Activated T-cell treated with anti-CD3 and anti-CD28 coated beads, Interleukin-2, amount 50 U/mL, for 72 hours (primary cell): ENCODE results near the gene THSD4. TPM values are rescaled to one million over a fixed set of nuclear protein-coding genes. Genes with fewer than 3 reads are reported as not detected.
"Not testable (repeated sequence)": the region's sequence is repeated elsewhere in the genome, so short reads cannot be mapped to it uniquely, and the experiment has no call there.

Experiments
- ATAC-seq, 2 donors: fragments of 150-1000 bp; cut with Tn5 transposase; replicated peaks in 1 of 2; 2 replicates each; pipeline ENCODE4 v1.10.0; 2021; ENCODE audit warnings: moderate library complexity in 2 of 2, mild to moderate bottlenecking in 1 of 2
- DNase-seq, 2 donors: peaks; one replicate each; pipeline ENCODE4 v3.0.0; 2021 to 2022; ENCODE audit warnings: mixed read lengths in 1 of 2
- H3K27ac Mint-ChIP-seq: one replicate; pipeline ENCODE4 v1.8.0; 2022; ENCODE audit warnings: mild to moderate bottlenecking, moderate library complexity, mixed read lengths
- H3K27me3 Mint-ChIP-seq: one replicate; pipeline ENCODE4 v1.8.0; 2022; ENCODE audit warnings: low read depth, mixed read lengths
- H3K36me3 Mint-ChIP-seq, 2 donors: one replicate each; pipeline ENCODE4 v1.8.0; 2022; ENCODE audit warnings: mixed read lengths in 2 of 2, mild to moderate bottlenecking in 1 of 2; ENCODE audit not compliant: insufficient read depth in 2 of 2
- H3K4me1 Mint-ChIP-seq: one replicate; pipeline ENCODE4 v1.8.0; 2022; ENCODE audit warnings: low read depth, mixed read lengths
- H3K4me3 Mint-ChIP-seq, 2 donors: one replicate each; pipeline ENCODE4 v1.8.0; 2022; ENCODE audit warnings: mild to moderate bottlenecking in 2 of 2, mixed read lengths in 2 of 2, moderate library complexity in 2 of 2
- H3K9me3 Mint-ChIP-seq, 2 donors: one replicate each; pipeline ENCODE4 v1.8.0; 2022; ENCODE audit warnings: mixed read lengths in 2 of 2
- total RNA-seq, 2 donors: library from RNA; stranded (reverse); gene quantifications; one replicate each; pipeline ENCODE4 v1.2.3, GENCODE V29; 2022

The THSD4 gene
- total RNA-seq, 2 donors from 2014 or later: not detected

DNA sequence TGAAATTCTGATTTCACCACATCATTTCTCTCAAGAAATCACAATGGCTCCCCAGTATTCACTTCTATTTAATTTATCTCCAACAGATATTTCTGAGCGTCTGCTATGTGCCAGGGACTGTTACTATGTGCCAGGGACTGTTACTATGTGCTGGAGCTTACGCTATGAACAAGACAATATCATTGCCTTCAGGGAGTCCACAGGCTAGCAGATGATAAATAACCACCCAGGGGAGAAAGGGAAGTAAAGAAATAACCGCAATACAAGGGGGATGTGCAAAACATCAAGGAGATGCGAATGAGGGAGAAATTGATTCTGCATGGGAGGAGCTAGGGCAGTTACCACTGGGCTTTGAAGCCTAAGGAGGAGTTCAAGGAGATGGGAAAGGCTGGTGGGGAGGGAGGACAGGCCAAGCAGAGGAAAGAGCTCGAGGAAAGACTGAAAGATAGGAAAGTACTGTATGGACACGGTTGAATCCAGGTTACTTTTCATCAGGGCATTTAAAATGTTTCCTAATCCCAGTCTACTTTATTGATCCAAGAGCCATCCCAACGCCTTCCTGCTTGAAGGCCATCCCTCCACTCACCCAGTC lies 2.5 kb downstream of the THSD4 start:
- Mint-ChIP-seq H3K27ac (no peak overlapping the region), H3K4me1 (peaks cover 14% of the 10 kb centered on the region), H3K27me3 (peaks cover 37% of the 10 kb centered on the region), H3K9me3 (no peaks in the 10 kb centered on the region), H3K4me3 (peak overlapping the region in 1 of 2 donors; percentile 19), H3K36me3 (peaks cover 0 to 2% of the 10 kb centered on the region in 2 donors)
- DNase-seq (no peak), ATAC-seq (no peak)

DNA sequence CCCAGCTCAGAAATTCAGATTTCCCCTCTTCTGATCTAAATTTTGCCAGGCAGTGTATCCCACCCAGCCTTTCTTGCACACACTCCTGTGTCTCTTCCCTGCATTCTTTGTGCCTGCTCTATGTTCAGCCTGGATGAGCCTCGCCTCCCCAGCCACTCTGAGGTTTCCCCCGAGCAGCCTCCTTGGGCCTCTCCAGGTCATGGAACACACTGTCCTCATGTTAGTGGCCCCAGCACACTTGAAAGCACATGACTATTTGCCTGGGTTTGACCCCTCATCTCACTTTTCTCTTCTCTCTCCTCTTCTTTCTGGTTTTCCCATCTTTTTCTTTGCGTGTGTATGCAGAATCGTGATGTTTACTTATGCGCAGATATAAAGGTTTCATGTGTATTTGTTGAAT lies 3.1 kb downstream of the THSD4 start:
- Mint-ChIP-seq H3K9me3 (no peaks in the 10 kb centered on the region), H3K27ac (no peak overlapping the region), H3K4me3 (no peak overlapping the region), H3K36me3 (peaks cover 0 to 2% of the 10 kb centered on the region in 2 donors), H3K27me3 (peaks cover 42% of the 10 kb centered on the region), H3K4me1 (peaks cover 14% of the 10 kb centered on the region)
- no peak for ATAC-seq
- DNase-seq: no peak

DNA sequence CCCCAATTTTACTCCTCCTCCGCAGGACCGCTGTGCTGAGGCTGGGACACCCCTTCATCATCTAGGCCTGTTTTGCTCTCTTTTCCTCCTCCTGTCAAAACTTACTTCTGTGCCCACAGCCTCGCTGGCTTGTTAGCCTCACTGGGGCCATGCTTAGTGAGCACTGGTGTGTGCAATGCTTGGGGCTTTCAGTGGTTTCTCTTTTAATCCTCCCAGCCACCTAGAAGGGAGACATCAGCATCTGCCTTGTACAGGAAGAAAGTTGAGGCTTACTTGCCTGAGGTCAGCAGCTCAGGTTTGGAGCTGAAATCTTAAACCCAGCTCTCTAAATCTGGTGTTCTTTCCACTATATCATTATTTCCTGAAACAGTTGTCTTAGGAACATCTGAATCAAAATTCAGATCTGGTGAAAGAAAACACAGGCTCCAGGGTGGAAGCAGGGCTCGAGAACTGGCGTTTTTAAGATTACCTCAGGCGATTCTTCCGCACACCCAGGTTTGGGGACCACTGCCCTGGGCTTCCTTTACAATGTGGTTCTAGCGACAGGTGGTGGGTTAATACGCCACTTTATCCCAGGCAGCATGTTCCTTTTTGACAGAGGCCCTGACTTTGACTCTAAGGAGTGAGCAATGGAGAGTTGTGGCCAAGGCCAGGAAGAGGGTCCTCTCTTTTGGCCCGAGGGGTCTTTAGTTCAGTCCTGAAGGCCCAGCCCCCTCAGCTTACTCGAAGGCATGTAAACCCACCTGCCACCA lies 3.8 kb downstream of the THSD4 start:
- peaks cover 0 to 2% of the 10 kb centered on the region in 2 donors for H3K36me3 Mint-ChIP-seq
- ATAC-seq (no peak), DNase-seq (no peak)
- no peak overlapping the region for H3K27ac Mint-ChIP-seq
- no peaks in the 10 kb centered on the region for H3K9me3 Mint-ChIP-seq
- no peak overlapping the region for H3K4me3 Mint-ChIP-seq
- peaks cover 14% of the 10 kb centered on the region for H3K4me1 Mint-ChIP-seq
- peaks cover 42% of the 10 kb centered on the region for H3K27me3 Mint-ChIP-seq

DNA sequence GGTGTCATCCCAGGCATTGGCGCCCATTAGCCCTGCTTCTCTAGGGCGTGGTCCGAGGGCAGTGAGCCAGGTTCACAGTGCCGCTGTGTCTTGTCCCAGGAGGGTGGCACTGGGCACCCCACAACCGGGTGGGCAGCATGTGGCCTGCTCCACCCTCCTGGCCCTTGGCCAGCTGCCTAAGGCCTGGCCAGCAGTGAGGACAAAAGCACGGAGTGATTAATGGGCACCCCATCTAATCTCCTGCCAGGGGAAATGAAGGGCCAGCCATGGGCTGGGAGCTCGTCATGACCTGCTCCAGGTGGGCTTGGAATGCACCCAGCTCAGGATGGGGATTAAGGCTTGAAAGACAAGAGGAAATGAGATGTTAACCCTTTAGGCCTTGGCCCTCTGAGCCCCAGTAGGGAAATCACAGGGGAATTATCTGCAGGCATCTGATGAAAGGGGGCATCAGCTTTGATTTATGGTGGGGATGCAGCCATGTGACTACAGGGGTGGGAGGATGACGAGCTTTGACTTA lies 5.2 kb downstream of the THSD4 start:
- no peaks in the 10 kb centered on the region for H3K9me3 Mint-ChIP-seq
- no peak for DNase-seq
- H3K4me1 Mint-ChIP-seq: peaks cover 5% of the 10 kb centered on the region
- peaks cover 0 to 2% of the 10 kb centered on the region in 2 donors for H3K36me3 Mint-ChIP-seq
- no peak for ATAC-seq
- H3K27ac Mint-ChIP-seq: no peak overlapping the region
- peaks cover 42% of the 10 kb centered on the region for H3K27me3 Mint-ChIP-seq
- no peak overlapping the region for H3K4me3 Mint-ChIP-seq

DNA sequence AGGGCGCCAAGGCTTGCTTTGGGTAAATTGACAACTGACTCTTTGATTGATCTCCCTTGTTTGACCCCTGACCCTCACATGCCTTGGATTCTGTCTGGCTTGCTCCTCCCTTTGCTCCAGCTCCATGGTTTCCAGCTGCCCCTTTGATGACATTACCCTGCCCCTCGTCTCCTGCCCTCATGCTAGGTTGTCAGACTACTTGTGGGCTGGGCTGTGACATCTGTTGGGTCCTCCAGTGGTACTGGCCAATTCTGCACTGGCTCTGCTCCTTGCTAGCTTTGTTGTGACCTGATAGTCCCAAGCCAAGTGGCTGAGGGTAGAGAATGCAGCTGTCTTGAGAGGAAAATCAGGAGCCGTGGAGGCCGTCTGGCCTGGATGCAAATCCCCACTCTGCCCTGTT lies 6.2 kb downstream of the THSD4 start:
- H3K4me3 Mint-ChIP-seq: no peak overlapping the region
- H3K36me3 Mint-ChIP-seq: peaks cover 0 to under 1% of the 10 kb centered on the region in 2 donors
- H3K4me1 Mint-ChIP-seq: peaks cover 2% of the 10 kb centered on the region
- no peaks in the 10 kb centered on the region for H3K9me3 Mint-ChIP-seq
- H3K27ac Mint-ChIP-seq: no peak overlapping the region
- DNase-seq (no peak), ATAC-seq (no peak)
- H3K27me3 Mint-ChIP-seq: peaks cover 37% of the 10 kb centered on the region

DNA sequence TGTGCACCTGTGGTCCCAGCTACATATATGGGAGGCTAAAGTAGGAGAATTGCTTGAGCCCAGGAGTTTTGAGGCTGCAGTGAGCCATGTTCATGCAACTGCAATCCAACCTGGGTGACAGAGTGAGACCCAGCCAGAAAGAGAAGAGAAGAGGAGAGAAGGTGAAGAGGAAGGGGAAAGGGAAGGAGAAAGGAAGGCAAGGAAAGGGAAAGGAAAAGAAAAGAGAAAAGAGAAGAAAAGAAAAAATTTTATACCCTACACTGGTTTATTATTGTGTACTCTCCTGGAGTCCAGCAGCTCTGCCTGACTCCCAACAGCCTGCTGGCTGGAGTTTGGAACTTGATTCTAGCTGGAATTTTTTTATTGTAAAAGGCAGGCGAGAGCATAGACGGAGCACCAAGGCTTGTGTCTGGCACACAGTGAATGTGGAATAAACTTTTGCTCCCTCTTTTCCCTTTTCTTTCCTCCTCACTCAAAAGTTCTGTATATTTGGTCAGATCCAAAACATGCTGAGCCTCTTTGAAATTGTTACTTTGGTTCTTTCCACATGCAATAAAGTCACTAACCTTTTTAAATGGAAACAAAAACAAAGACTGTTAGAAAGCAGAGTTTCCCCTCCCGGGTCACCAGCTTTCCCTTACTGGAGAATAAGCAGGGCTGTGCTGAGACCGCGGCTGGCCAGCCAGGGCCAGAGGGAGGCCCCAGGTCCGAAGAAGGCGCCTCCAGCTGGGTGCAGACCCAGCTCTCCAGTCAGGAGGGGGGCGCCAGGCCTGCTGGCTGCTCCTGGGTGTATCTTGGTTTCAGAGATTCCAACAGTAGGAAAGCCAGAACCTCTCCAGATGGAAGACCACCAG lies 9.9 kb downstream of the THSD4 start:
- no peak for ATAC-seq
- Mint-ChIP-seq H3K4me3 (no peak overlapping the region), H3K9me3 (no peaks in the 10 kb centered on the region)

DNA sequence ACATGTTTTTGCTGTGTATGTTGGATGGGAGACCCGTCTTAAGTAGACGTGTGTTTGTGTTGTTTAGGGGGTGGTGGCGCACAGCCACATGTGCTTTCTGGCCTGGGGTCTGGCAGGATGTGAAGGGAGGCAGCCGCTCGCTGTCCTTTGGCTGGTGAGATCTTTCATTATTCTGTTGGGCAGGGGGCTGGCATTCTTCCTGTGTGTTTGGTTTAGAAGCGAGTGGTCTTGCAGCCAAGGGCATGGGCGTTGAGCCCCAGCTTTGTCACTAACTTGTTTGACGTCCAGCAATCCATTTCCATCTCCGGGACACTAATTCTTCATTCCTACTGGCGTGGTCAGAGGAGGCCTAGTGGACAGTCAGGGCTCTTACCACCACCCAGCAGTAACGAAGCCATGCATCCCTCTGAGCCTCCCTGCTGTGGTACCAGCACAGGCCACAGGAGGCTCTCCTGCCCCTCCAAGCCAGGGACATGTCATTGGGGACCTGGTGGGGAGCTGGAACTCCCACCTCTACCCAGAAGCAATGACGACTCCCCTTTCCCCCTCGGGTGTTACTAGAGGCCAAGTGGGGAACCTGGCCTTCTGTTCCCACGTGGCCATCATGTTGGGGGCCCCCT lies 10.7 kb downstream of the THSD4 start:
- Mint-ChIP-seq H3K4me1 (no peaks in the 10 kb centered on the region), H3K4me3 (no peak overlapping the region), H3K27me3 (peaks cover 10% of the 10 kb centered on the region), H3K36me3 (no peaks in the 10 kb centered on the region), H3K9me3 (no peaks in the 10 kb centered on the region), H3K27ac (no peak overlapping the region)
- ATAC-seq (no peak), DNase-seq (no peak)

More for the DNA sequence above, 9.9 kb downstream of the THSD4 start:
- Mint-ChIP-seq H3K27me3 (peaks cover 10% of the 10 kb centered on the region), H3K36me3 (no peaks in the 10 kb centered on the region), H3K27ac (no peak overlapping the region), H3K4me1 (no peaks in the 10 kb centered on the region)
- DNase-seq: no peak

DNA sequence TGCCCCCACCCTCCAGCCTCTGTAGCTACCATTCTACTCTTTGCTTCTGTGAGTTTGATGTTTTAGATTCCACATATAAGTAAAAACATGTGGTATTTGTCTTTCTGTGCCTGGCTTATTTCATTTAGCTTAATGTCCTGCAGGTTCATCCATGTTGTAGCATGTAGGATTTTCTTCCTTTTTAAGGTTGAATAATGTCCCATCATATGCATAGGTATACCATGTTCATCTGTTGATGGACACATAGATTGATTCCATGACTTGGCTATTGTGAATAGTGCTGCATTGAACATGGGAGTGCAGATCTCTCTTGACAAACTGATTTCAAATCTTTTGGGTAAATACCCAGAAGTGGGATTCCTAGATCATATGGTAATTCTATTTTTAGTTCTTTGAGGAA lies 11.8 kb downstream of the THSD4 start:
- Mint-ChIP-seq H3K27ac (no peak overlapping the region), H3K9me3 (no peaks in the 10 kb centered on the region), H3K36me3 (no peaks in the 10 kb centered on the region), H3K27me3 (peaks cover 10% of the 10 kb centered on the region), H3K4me3 (no peak overlapping the region), H3K4me1 (no peaks in the 10 kb centered on the region)
- DNase-seq: no peak
- no peak for ATAC-seq

DNA sequence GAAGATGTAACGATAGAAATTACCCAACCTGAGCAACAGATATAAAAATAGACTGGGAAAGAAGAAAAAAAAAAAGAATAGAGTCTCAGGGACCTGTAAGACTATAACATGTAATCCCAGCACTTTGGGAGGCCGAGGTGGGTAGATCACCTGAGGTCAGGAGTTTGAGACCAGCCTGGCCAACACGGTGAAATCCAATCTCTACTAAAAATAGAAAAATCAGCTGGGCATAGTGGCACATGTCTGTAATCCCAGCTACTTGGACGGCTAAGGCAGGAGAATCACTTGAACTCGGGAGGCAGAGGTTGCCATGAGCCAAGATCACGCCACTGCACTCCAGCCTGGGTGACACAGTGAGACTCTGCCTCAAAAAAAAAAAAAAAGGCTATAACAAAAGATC lies 12.9 kb downstream of the THSD4 start:
- H3K27me3 Mint-ChIP-seq, H3K4me1 Mint-ChIP-seq, H3K4me3 Mint-ChIP-seq, ATAC-seq, DNase-seq, H3K9me3 Mint-ChIP-seq, H3K27ac Mint-ChIP-seq, H3K36me3 Mint-ChIP-seq: not testable (repeated sequence)

DNA sequence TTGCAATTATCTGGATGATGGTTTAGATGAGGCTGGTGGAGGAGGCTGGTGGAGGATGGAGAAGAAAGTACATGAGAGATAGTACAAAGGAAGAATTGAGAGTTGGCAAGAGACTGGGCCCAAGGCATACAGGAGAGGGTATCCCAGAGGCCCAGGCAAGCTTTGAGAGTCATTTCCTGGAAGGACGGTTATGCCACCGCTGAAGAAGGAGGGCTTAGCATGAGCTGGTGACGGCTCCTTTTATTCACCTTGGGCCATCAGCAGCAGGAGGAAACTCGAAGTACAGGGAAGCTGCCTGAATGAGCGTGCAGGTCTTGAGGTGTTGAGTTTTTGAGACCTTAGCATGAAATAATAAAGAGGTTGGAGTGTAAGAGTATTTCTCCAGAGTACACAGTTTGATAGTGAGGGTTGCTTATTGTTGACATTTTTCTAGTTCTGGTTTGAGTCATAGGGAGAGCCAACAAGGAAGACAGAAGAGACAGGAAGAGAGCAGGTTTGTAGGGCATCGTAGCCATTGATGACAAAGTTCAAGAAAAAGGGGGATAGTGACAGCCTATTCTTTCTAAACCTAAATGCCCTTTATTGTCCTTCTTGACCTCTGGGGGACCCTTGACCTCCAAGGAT lies 13.8 kb downstream of the THSD4 start:
- H3K36me3 Mint-ChIP-seq: no peaks in the 10 kb centered on the region
- H3K27me3 Mint-ChIP-seq: peaks cover 5% of the 10 kb centered on the region
- H3K4me3 Mint-ChIP-seq: no peak overlapping the region
- DNase-seq (no peak), ATAC-seq (no peak)
- H3K4me1 Mint-ChIP-seq: no peaks in the 10 kb centered on the region
- H3K9me3 Mint-ChIP-seq: no peaks in the 10 kb centered on the region
- no peak overlapping the region for H3K27ac Mint-ChIP-seq

DNA sequence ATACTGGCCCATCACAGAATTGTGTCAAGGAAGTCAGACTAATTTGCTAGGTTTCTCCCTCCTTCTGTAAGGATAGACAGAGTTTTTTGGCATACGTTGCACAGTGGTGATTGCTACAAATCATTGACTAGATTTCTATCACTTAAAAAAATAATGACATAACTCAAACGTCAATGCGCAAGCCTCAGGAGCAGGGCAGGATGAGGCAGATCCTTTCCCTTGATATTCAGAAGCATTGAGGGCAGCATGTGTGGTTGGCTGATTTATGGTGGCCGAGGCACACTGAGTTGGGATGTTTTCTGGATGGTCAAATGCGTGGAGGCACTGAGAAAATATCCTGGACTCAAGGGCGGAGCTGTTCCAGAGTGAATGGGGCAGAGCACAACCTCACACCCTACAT lies 14.4 kb downstream of the THSD4 start:
- Mint-ChIP-seq H3K4me3 (no peak overlapping the region), H3K27ac (no peak overlapping the region), H3K36me3 (no peaks in the 10 kb centered on the region), H3K4me1 (no peaks in the 10 kb centered on the region), H3K27me3 (peaks cover 6% of the 10 kb centered on the region), H3K9me3 (no peaks in the 10 kb centered on the region)
- no peak for ATAC-seq
- no peak for DNase-seq

DNA sequence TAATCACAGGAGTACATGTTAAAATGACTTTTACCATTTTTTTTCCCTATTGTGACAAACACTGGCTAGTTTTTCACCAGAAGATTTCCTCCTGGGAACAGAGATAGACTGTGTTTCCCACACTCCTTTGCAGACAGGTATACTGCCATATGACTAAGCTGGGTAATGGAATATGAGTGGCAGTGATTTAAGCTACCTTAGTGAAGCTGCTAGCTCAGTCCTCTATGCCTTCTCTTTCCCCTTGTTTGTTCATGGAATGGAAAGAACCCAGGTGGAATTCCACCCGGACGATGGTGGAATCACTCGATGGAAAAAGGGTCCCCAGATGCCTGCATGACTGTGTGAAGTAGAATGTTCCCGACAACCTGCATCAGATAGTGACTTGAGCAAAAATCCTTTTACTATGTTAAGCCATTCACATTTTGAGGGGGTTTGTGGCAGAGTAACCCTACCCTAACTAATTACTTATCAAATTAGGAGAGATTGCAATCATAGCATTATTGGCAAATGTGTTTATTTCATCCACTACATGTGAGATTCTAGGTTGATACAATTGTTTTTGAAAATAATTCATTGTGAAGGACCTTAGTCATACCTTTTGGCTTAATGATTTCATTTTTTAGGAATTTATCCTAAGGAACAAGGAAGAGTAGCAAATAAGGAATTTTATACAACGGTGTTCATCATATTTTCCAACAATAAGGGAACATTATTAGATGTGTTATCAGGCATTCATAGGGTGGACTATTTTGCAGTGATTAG lies 16.5 kb downstream of the THSD4 start:
- DNase-seq (no peak), ATAC-seq (no peak)
- Mint-ChIP-seq H3K4me3 (no peak overlapping the region), H3K27ac (no peak overlapping the region), H3K9me3 (no peaks in the 10 kb centered on the region), H3K4me1 (no peaks in the 10 kb centered on the region), H3K27me3 (peaks cover 6% of the 10 kb centered on the region), H3K36me3 (no peaks in the 10 kb centered on the region)
